ENCODE data around the gene PLD3. TPM values are rescaled to one million over a fixed set of nuclear protein-coding genes. Genes with fewer than 3 reads are reported as not detected.
A peak's percentile ranks its signal among the peaks of the same experiment; 100 is the strongest.

PLD3 gene
- total RNA-seq, 2 donors from 2014 or later = 177 to 240 TPM

- DNase-seq = no peak
- Mint-ChIP-seq H3K27ac (no peak overlapping the region), H3K4me1 (peaks cover 10% of the 10 kb centered on the region), H3K4me3 (no peak overlapping the region), H3K9me3 (no peaks in the 10 kb centered on the region), H3K36me3 (ENCODE audit: low read depth) (peaks cover 5% of the 10 kb centered on the region), H3K27me3 (ENCODE audit: insufficient read depth) (peaks cover 1% of the 10 kb centered on the region)
- Histone ChIP-seq H3K36me3 (ENCODE audit: control insufficient read depth, insufficient read depth, low read length) (peaks cover 10% of the 10 kb centered on the region), H3K27me3 (ENCODE audit: control insufficient read depth, insufficient read depth, low read length, poor library complexity, severe bottlenecking) (no peaks in the 10 kb centered on the region), H3K4me3 (ENCODE audit: low read length) (no peak overlapping the region), H3K4me1 (ENCODE audit: control insufficient read depth, insufficient read depth, low read length) (no peaks in the 10 kb centered on the region), H3K27ac (ENCODE audit: low read depth, low read length) (no peak overlapping the region), H3K9ac (ENCODE audit: extremely low read depth, low read length, poor library complexity, severe bottlenecking) (no peak overlapping the region), H3K9me3 (ENCODE audit: control insufficient read depth, low read length) (no peaks in the 10 kb centered on the region)
- no peak for TF ChIP-seq CTCF (conservative IDR thresholded peaks at IDR 0.05)
- WGBS, 2 experiments (ENCODE audit: insufficient coverage in 1 of 2, insufficient read length in 1 of 2) = 75 to 95% methylated on average over 1 to 4 of the region's 6 CpGs
These were observed 75.4 kb downstream of the PLD3 start for GRCh38 chr19:40423938-40424337.

GRCh38 chr19:40424637-40425449, 76.3 kb downstream of the PLD3 start:
- 0 to 3% methylated on average over 13 to 28 of the region's 28 CpGs for WGBS, 2 experiments (ENCODE audit: insufficient coverage in 1 of 2, insufficient read length in 1 of 2)
- Histone ChIP-seq H3K9ac (ENCODE audit: extremely low read depth, low read length, poor library complexity, severe bottlenecking) (peak overlapping the region; percentile 66), H3K4me3 (ENCODE audit: low read length) (peak overlapping the region; percentile 95), H3K36me3 (ENCODE audit: control insufficient read depth, insufficient read depth, low read length) (peaks cover 10% of the 10 kb centered on the region), H3K27me3 (ENCODE audit: control insufficient read depth, insufficient read depth, low read length, poor library complexity, severe bottlenecking) (no peaks in the 10 kb centered on the region), H3K9me3 (ENCODE audit: control insufficient read depth, low read length) (no peaks in the 10 kb centered on the region), H3K4me1 (ENCODE audit: control insufficient read depth, insufficient read depth, low read length) (no peaks in the 10 kb centered on the region), H3K27ac (ENCODE audit: low read depth, low read length) (peak overlapping the region; percentile 95)
- peak overlapping the region; percentile 97 for H3K27ac Mint-ChIP-seq
- DNase-seq = peak; percentile 70
- peaks cover 5% of the 10 kb centered on the region for H3K36me3 Mint-ChIP-seq (ENCODE audit: low read depth)
- H3K27me3 Mint-ChIP-seq (ENCODE audit: insufficient read depth) = peaks cover 1% of the 10 kb centered on the region
- H3K9me3 Mint-ChIP-seq = no peaks in the 10 kb centered on the region
- peak overlapping the region; percentile 88 for H3K4me3 Mint-ChIP-seq
- no peak for TF ChIP-seq CTCF (conservative IDR thresholded peaks at IDR 0.05)
- H3K4me1 Mint-ChIP-seq = peaks cover 10% of the 10 kb centered on the region

GRCh38 chr19:40425450-40426287, 77.2 kb downstream of the PLD3 start, which contains the start of gene SERTAD1:
SERTAD1 (minus strand) TSS chr19:40425992; CDS start chr19:40423546, 2,446 bp downstream.
- peak; percentile 100 for DNase-seq
- Histone ChIP-seq H3K4me1 (ENCODE audit: control insufficient read depth, insufficient read depth, low read length) (no peaks in the 10 kb centered on the region), H3K36me3 (ENCODE audit: control insufficient read depth, insufficient read depth, low read length) (peaks cover 10% of the 10 kb centered on the region), H3K27me3 (ENCODE audit: control insufficient read depth, insufficient read depth, low read length, poor library complexity, severe bottlenecking) (no peaks in the 10 kb centered on the region), H3K27ac (ENCODE audit: low read depth, low read length) (peak within 1 kb of the TSS; percentile 95), H3K4me3 (ENCODE audit: low read length) (peak within 1 kb of the TSS; percentile 95), H3K9ac (ENCODE audit: extremely low read depth, low read length, poor library complexity, severe bottlenecking) (peak within 1 kb of the TSS; percentile 66), H3K9me3 (ENCODE audit: control insufficient read depth, low read length) (no peaks in the 10 kb centered on the region)
- 0% methylated on average over 44 to 75 of the region's 75 CpGs for WGBS, 2 experiments (ENCODE audit: insufficient coverage in 1 of 2, insufficient read length in 1 of 2)
- Mint-ChIP-seq H3K27ac (peak within 1 kb of the TSS; percentile 97), H3K9me3 (no peaks in the 10 kb centered on the region), H3K27me3 (ENCODE audit: insufficient read depth) (peaks cover 1% of the 10 kb centered on the region), H3K36me3 (ENCODE audit: low read depth) (peaks cover 5% of the 10 kb centered on the region), H3K4me1 (peaks cover 10% of the 10 kb centered on the region), H3K4me3 (peak within 1 kb of the TSS; percentile 88)
- peak; percentile 96 for TF ChIP-seq CTCF (conservative IDR thresholded peaks at IDR 0.05)

Small RNA genes lying within 50 kb of the gene (microRNA-seq; reads per million reads assigned to microRNA genes)
- gene MIR6796 (ENCODE audit: borderline microRNAs expressed) = not detected

Other genes with a start within 250 kb of the PLD3 start
- gene MAP3K10, start 157.3 kb upstream of the PLD3 start, total RNA-seq = 10 to 100 TPM; 35.2 to 39.3 TPM
- not detected for gene TTC9B, start 130.3 kb upstream of the PLD3 start, total RNA-seq
- 1 to 10 TPM in 1 of 2 donors, under 1 TPM in 1; 0.73 to 1.4 TPM for gene CCNP, start 122.0 kb upstream of the PLD3 start, total RNA-seq
- 100 to 1,000 TPM; 190 to 208 TPM for gene AKT2, start 63.4 kb upstream of the PLD3 start, total RNA-seq
- 10 to 100 TPM; 15.6 to 18.1 TPM for gene C19orf47, start 298 bp upstream of the PLD3 start, total RNA-seq
- gene HIPK4, start 41.5 kb downstream of the PLD3 start, total RNA-seq = under 1 TPM in 1 of 2 donors, not detected in 1; 0.31 TPM
- 1 to 10 TPM; 3.3 to 6.4 TPM for gene PRX, start 64.7 kb downstream of the PLD3 start, total RNA-seq
- gene SERTAD1, start 77.3 kb downstream of the PLD3 start, total RNA-seq = 1 to 10 TPM; 4.0 to 4.5 TPM
- 10 to 100 TPM; 47.7 to 62.6 TPM for gene SERTAD3, start 95.6 kb downstream of the PLD3 start, total RNA-seq
- gene BLVRB, start 117.0 kb downstream of the PLD3 start, total RNA-seq = 10 to 100 TPM; 24.7 to 41.0 TPM
- 1 to 10 TPM in 1 of 2 donors, under 1 TPM in 1; 0.79 to 2.0 TPM for gene SPTBN4, start 118.3 kb downstream of the PLD3 start, total RNA-seq
- gene SHKBP1, start 228.2 kb downstream of the PLD3 start, total RNA-seq = 100 to 1,000 TPM; 110 TPM